HEK293 (cell line): Measurements from ENCODE around the gene C12orf57.

Experiments used
- ATF2 ChIP-seq: fragments of 450-650 bp; formaldehyde crosslinking; IDR thresholded peaks from 2 replicates; pipeline ENCODE4 v1.5.1; 2016; ENCODE audit warnings: missing biosample characterization, missing genetic modification characterization, low read depth
- FEZF1 ChIP-seq: fragments of 450-650 bp; formaldehyde crosslinking; IDR thresholded peaks from 2 replicates; pipeline ENCODE4 v1.5.1; 2016; ENCODE audit warnings: missing biosample characterization, missing genetic modification characterization
- GLI4 ChIP-seq: fragments of 450-650 bp; formaldehyde crosslinking; IDR thresholded peaks from 2 replicates; pipeline ENCODE4 v1.5.1; 2016; ENCODE audit warnings: missing biosample characterization, missing genetic modification characterization
- GLIS2 ChIP-seq: fragments of 450-650 bp; formaldehyde crosslinking; IDR thresholded peaks from 2 replicates; pipeline ENCODE4 v1.5.1; 2016; ENCODE audit warnings: missing biosample characterization, missing genetic modification characterization
- KLF1 ChIP-seq: fragments of 450-650 bp; formaldehyde crosslinking; IDR thresholded peaks from 2 replicates; pipeline ENCODE4 v1.5.1; 2016; ENCODE audit warnings: missing biosample characterization, missing genetic modification characterization
- KLF10 ChIP-seq: fragments of 450-650 bp; IDR thresholded peaks from 2 replicates; pipeline ENCODE4 v1.5.1; 2018; ENCODE audit warnings: missing biosample characterization, mild to moderate bottlenecking, missing genetic modification characterization
- KLF16 ChIP-seq: fragments of 450-650 bp; formaldehyde crosslinking; IDR thresholded peaks from 2 replicates; pipeline ENCODE4 v1.5.1; 2017; ENCODE audit warnings: missing biosample characterization, missing genetic modification characterization
- PRDM1 ChIP-seq: fragments of 450-650 bp; formaldehyde crosslinking; IDR thresholded peaks from 2 replicates; pipeline ENCODE4; 2016; ENCODE audit warnings: missing biosample characterization, missing genetic modification characterization
- TRIM28 ChIP-seq: IDR thresholded peaks from 2 replicates; pipeline ENCODE4 v1.6.1; 2011; ENCODE audit warnings: low read length, control low read depth, borderline replicate concordance
- YY2 ChIP-seq: fragments of 450-650 bp; formaldehyde crosslinking; IDR thresholded peaks from 2 replicates; pipeline ENCODE4 v1.5.1; 2016; ENCODE audit warnings: missing biosample characterization, missing genetic modification characterization
- ZFP37 ChIP-seq: fragments of 450-650 bp; formaldehyde crosslinking; IDR thresholded peaks from 2 replicates; pipeline ENCODE4 v1.5.1; 2016; ENCODE audit warnings: missing biosample characterization, missing genetic modification characterization
- ZFP69B ChIP-seq: fragments of 450-650 bp; formaldehyde crosslinking; IDR thresholded peaks from 2 replicates; pipeline ENCODE4 v1.5.1; 2016; ENCODE audit warnings: missing biosample characterization, missing genetic modification characterization
- ZNF10 ChIP-seq: fragments of 450-650 bp; formaldehyde crosslinking; IDR thresholded peaks from 2 replicates; pipeline ENCODE4 v1.5.1; 2017; ENCODE audit warnings: missing biosample characterization, missing genetic modification characterization
- ZNF112 ChIP-seq: fragments of 450-650 bp; formaldehyde crosslinking; IDR thresholded peaks from 2 replicates; pipeline ENCODE4 v1.5.0; 2017; ENCODE audit warnings: missing biosample characterization, missing genetic modification characterization
- ZNF132 ChIP-seq: fragments of 450-650 bp; formaldehyde crosslinking; IDR thresholded peaks from 2 replicates; pipeline ENCODE4 v1.5.1; 2017; ENCODE audit warnings: missing biosample characterization, missing genetic modification characterization, borderline replicate concordance
- ZNF138 ChIP-seq: fragments of 450-650 bp; formaldehyde crosslinking; IDR thresholded peaks from 2 replicates; pipeline ENCODE4 v1.5.1; 2016; ENCODE audit warnings: missing biosample characterization, missing genetic modification characterization, borderline replicate concordance
- ZNF157 ChIP-seq: fragments of 450-650 bp; formaldehyde crosslinking; IDR thresholded peaks from 2 replicates; pipeline ENCODE4 v1.5.1; 2016; ENCODE audit warnings: missing biosample characterization, missing genetic modification characterization
- ZNF174 ChIP-seq: fragments of 450-650 bp; formaldehyde crosslinking; IDR thresholded peaks from 2 replicates; pipeline ENCODE4 v1.5.0; 2017; ENCODE audit warnings: missing biosample characterization, mild to moderate bottlenecking, missing genetic modification characterization
- ZNF184 ChIP-seq: fragments of 450-650 bp; IDR thresholded peaks from 2 replicates; pipeline ENCODE4 v1.5.1; 2018; ENCODE audit warnings: missing biosample characterization, mild to moderate bottlenecking, missing genetic modification characterization
- ZNF248 ChIP-seq: fragments of 450-650 bp; formaldehyde crosslinking; IDR thresholded peaks from 2 replicates; pipeline ENCODE4 v1.5.1; 2017; ENCODE audit warnings: missing biosample characterization, missing genetic modification characterization
- ZNF366 ChIP-seq: fragments of 450-650 bp; formaldehyde crosslinking; conservative IDR thresholded peaks from 2 replicates; pipeline ENCODE4 v1.5.1; 2016; ENCODE audit warnings: missing biosample characterization, missing genetic modification characterization
- ZNF423 ChIP-seq: fragments of 450-650 bp; formaldehyde crosslinking; IDR thresholded peaks from 2 replicates; pipeline ENCODE4 v1.5.1; 2016; ENCODE audit warnings: missing biosample characterization, missing genetic modification characterization
- ZNF529 ChIP-seq: fragments of 450-650 bp; formaldehyde crosslinking; IDR thresholded peaks from 2 replicates; pipeline ENCODE4 v1.5.1; 2017; ENCODE audit warnings: missing genetic modification characterization, missing biosample characterization; ENCODE audit not compliant: insufficient replicate concordance
- ZNF561 ChIP-seq: fragments of 450-650 bp; IDR thresholded peaks from 2 replicates; pipeline ENCODE4 v1.5.1; 2018; ENCODE audit warnings: missing biosample characterization, missing genetic modification characterization, borderline replicate concordance
- ZNF600 ChIP-seq: fragments of 450-650 bp; formaldehyde crosslinking; IDR thresholded peaks from 2 replicates; pipeline ENCODE4 v1.5.1; 2016; ENCODE audit warnings: missing biosample characterization, missing genetic modification characterization
- ZNF626 ChIP-seq: fragments of 450-650 bp; sonication (Bioruptor Pico); formaldehyde crosslinking; IDR thresholded peaks from 2 replicates; pipeline ENCODE4 v1.5.1; 2018; ENCODE audit warnings: missing biosample characterization, missing genetic modification characterization, inconsistent platforms
- ZNF629 ChIP-seq: fragments of 450-650 bp; formaldehyde crosslinking; IDR thresholded peaks from 2 replicates; pipeline ENCODE4 v1.5.1; 2017; ENCODE audit warnings: missing biosample characterization, missing genetic modification characterization
- ZNF654 ChIP-seq: fragments of 450-650 bp; formaldehyde crosslinking; IDR thresholded peaks from 2 replicates; pipeline ENCODE4 v1.5.1; 2016; ENCODE audit warnings: low read depth, missing biosample characterization, missing genetic modification characterization
- ZNF704 ChIP-seq: fragments of 450-650 bp; formaldehyde crosslinking; IDR thresholded peaks from 2 replicates; pipeline ENCODE4 v1.5.1; 2016; ENCODE audit warnings: missing biosample characterization, missing genetic modification characterization
- ZNF76 ChIP-seq: fragments of 450-650 bp; formaldehyde crosslinking; IDR thresholded peaks from 2 replicates; pipeline ENCODE4; 2016; ENCODE audit warnings: low read depth, missing biosample characterization, missing genetic modification characterization, borderline replicate concordance
- ZNF777 ChIP-seq: fragments of 450-650 bp; formaldehyde crosslinking; IDR thresholded peaks from 2 replicates; pipeline ENCODE4 v1.5.1; 2017; ENCODE audit warnings: missing biosample characterization, missing genetic modification characterization, borderline replicate concordance
- ZNF791 ChIP-seq: fragments of 450-650 bp; formaldehyde crosslinking; IDR thresholded peaks from 2 replicates; pipeline ENCODE4 v1.5.1; 2016; ENCODE audit warnings: missing biosample characterization, missing genetic modification characterization
- ZSCAN16 ChIP-seq: fragments of 450-650 bp; formaldehyde crosslinking; IDR thresholded peaks from 2 replicates; pipeline ENCODE4 v1.5.1; 2016; ENCODE audit warnings: missing biosample characterization, missing genetic modification characterization
- ZSCAN23 ChIP-seq: fragments of 450-650 bp; formaldehyde crosslinking; IDR thresholded peaks from 2 replicates; pipeline ENCODE4 v1.5.1; 2016; ENCODE audit warnings: missing biosample characterization, missing genetic modification characterization
- ZXDB ChIP-seq: fragments of 450-650 bp; formaldehyde crosslinking; IDR thresholded peaks from 2 replicates; pipeline ENCODE4 v1.5.1; 2016; ENCODE audit warnings: missing biosample characterization, missing genetic modification characterization
- TF ChIP-seq, protein P1 (sequence below): fragments of 450-650 bp; formaldehyde crosslinking; IDR thresholded peaks from 2 replicates; pipeline ENCODE4 v1.5.1; 2017; ENCODE audit warnings: missing biosample characterization, missing genetic modification characterization
- TF ChIP-seq, protein P2 (sequence below): fragments of 450-650 bp; formaldehyde crosslinking; optimal IDR thresholded peaks from 2 replicates; pipeline ENCODE3; 2016; ENCODE audit warnings: missing biosample characterization, mild to moderate bottlenecking, missing genetic modification characterization
- TF ChIP-seq, protein P3 (sequence below): fragments of 450-650 bp; formaldehyde crosslinking; IDR thresholded peaks from 2 replicates; pipeline ENCODE4 v1.5.1; 2016; ENCODE audit warnings: missing biosample characterization, missing genetic modification characterization

Gene C12orf57

GRCh38 chr12:6928703-6929407 lies 15.0 kb upstream of the C12orf57 start (continued):
- TF ChIP-seq ZXDB (tag by site-specific recombination) (no peak), YY2 (0 out of 2 replicates have a peak, but pooled peaks have one; percentile 34), ZNF174 (tag by site-specific recombination) (no peak), ZSCAN16 (tag by site-specific recombination) (no peak), KLF10 (tag by site-specific recombination) (no peak), ZNF366 (tag by site-specific recombination) (peak; percentile 81), ZNF629 (no peak), ZNF777 (tag by site-specific recombination) (no peak), GLIS2 (no peak), ZNF561 (tag by site-specific recombination) (no peak), ZNF626 (tag by site-specific recombination) (no peak), KLF16 (tag by site-specific recombination) (no peak), ZNF157 (tag by site-specific recombination) (no peak), ZNF112 (tag by site-specific recombination) (no peak), ZNF132 (tag by site-specific recombination) (no peak), ZNF76 (tag by site-specific recombination) (peak; percentile 73; the same call in 1 of the 2 replicates), ZNF704 (no peak), ZFP37 (no peak; the same call in 1 of the 2 replicates), ZNF184 (tag by site-specific recombination) (no peak), ZNF138 (no peak), ZNF654 (tag by site-specific recombination) (no peak), GLI4 (tag by site-specific recombination) (no peak), ATF2 (tag by site-specific recombination) (no peak), FEZF1 (no peak), ZNF10 (tag by site-specific recombination) (no peak), ZNF248 (tag by site-specific recombination) (no peak), ZNF529 (tag by site-specific recombination) (no peak), KLF1 (tag by site-specific recombination) (0 out of 2 replicates have a peak, but pooled peaks have one; percentile 10), TRIM28 (no peak), PRDM1 (tag by site-specific recombination) (no peak), ZNF791 (no peak), ZNF423 (tag by site-specific recombination) (no peak), ZSCAN23 (tag by site-specific recombination) (no peak), ZFP69B (tag by site-specific recombination) (no peak), ZNF600 (tag by site-specific recombination) (peak; percentile 45)
- TF ChIP-seq, protein P1, sequence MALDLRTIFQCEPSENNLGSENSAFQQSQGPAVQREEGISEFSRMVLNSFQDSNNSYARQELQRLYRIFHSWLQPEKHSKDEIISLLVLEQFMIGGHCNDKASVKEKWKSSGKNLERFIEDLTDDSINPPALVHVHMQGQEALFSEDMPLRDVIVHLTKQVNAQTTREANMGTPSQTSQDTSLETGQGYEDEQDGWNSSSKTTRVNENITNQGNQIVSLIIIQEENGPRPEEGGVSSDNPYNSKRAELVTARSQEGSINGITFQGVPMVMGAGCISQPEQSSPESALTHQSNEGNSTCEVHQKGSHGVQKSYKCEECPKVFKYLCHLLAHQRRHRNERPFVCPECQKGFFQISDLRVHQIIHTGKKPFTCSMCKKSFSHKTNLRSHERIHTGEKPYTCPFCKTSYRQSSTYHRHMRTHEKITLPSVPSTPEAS = no peak
- TF ChIP-seq, protein P2, sequence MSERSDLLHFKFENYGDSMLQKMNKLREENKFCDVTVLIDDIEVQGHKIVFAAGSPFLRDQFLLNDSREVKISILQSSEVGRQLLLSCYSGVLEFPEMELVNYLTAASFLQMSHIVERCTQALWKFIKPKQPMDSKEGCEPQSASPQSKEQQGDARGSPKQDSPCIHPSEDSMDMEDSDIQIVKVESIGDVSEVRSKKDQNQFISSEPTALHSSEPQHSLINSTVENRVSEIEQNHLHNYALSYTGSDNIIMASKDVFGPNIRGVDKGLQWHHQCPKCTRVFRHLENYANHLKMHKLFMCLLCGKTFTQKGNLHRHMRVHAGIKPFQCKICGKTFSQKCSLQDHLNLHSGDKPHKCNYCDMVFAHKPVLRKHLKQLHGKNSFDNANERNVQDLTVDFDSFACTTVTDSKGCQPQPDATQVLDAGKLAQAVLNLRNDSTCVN (tag by site-specific recombination) = peak; percentile 27
- TF ChIP-seq, protein P3, sequence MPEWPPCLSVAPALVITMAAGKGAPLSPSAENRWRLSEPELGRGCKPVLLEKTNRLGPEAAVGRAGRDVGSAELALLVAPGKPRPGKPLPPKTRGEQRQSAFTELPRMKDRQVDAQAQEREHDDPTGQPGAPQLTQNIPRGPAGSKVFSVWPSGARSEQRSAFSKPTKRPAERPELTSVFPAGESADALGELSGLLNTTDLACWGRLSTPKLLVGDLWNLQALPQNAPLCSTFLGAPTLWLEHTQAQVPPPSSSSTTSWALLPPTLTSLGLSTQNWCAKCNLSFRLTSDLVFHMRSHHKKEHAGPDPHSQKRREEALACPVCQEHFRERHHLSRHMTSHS (tag by site-specific recombination) = no peak
